GM12878 (cell line): Measurements from ENCODE around the gene ANKRD44.

ENCODE experiments used
- BHLHE40 ChIP-seq, 2 experiments: fragments of 450-650 bp in 1 of 2; IDR thresholded peaks; 2 replicates each; pipeline ENCODE4 v1.6.1; 2011 to 2017; ENCODE audit warnings: low read depth in 2 of 2, borderline replicate concordance in 1 of 2, improper control_type of control experiment in 1 of 2, low read length in 1 of 2, mild to moderate bottlenecking in 1 of 2
- CTCF ChIP-seq, 3 experiments: IDR thresholded peaks in 2 of 3; conservative IDR thresholded peaks in 1 of 3; 2 replicates each; pipeline ENCODE4 v1.5.1; 2011; ENCODE audit warnings: low read depth in 3 of 3, low read length in 3 of 3, mild to moderate bottlenecking in 3 of 3, control low read depth in 2 of 3, moderate library complexity in 2 of 3, inconsistent platforms in 1 of 3, mixed read lengths in 1 of 3; ENCODE audit not compliant: control insufficient read depth in 2 of 3, insufficient read depth in 1 of 3; ENCODE audit errors: extremely low read depth in 1 of 3
- POLR2A ChIP-seq: IDR thresholded peaks from 2 replicates; pipeline ENCODE4 v1.6.1; 2011; ENCODE audit warnings: low read depth, mild to moderate bottlenecking, low read length
- SMAD1 ChIP-seq: fragments of 450-650 bp; IDR thresholded peaks from 2 replicates; pipeline ENCODE4 v1.6.1; 2018; ENCODE audit warnings: mild to moderate bottlenecking, low read depth; ENCODE audit not compliant: partially characterized antibody

GRCh38 chr2:197115325-197115724 is 195.3 kb downstream of the ANKRD44 start:
- no peak for TF ChIP-seq CTCF (IDR thresholded peaks at IDR 0.05 in 2 of 3, conservative IDR thresholded peaks at IDR 0.05 in 1 of 3; ENCODE audit: control insufficient read depth in 2 of 3, extremely low read depth in 1 of 3, insufficient read depth in 1 of 3, low read depth in 3 of 3, low read length in 3 of 3)
- TF ChIP-seq POLR2A: no peak
- no peak for TF ChIP-seq SMAD1
- TF ChIP-seq BHLHE40 (IDR thresholded peaks at IDR 0.05; ENCODE audit: borderline replicate concordance in 1 of 2, low read depth in 2 of 2, low read length in 1 of 2): no peak
